MM.1S (cell line): Measurements from ENCODE around the gene POLD4.
A peak's percentile ranks its signal among the peaks of the same experiment; 100 is the strongest.

Experiments used
- DNase-seq: peaks from one replicate; pipeline ENCODE4 v3.0.0-alpha.2; 2015
- H2AFZ ChIP-seq: fragments of 300-600 bp; sonication (generic); 2 replicates; pipeline ENCODE4 v1.6.0; 2016; ENCODE audit warnings: antibody characterized with exemption, low read length
- H3F3A ChIP-seq: fragments of 300-600 bp; sonication (generic); 2 replicates; pipeline ENCODE4 v1.6.1; 2016; ENCODE audit warnings: mild to moderate bottlenecking, antibody characterized with exemption, low read length, moderate library complexity, mixed read lengths; ENCODE audit not compliant: insufficient read depth
- H3K27ac ChIP-seq: fragments of 300-600 bp; sonication (generic); 2 replicates; pipeline ENCODE4 v1.5.1; 2016; ENCODE audit warnings: mild to moderate bottlenecking, low read length
- H3K27me3 ChIP-seq: fragments of 300-600 bp; sonication (generic); replicated peaks from 2 replicates; pipeline ENCODE4 v1.6.0; 2016; ENCODE audit warnings: low read length; ENCODE audit not compliant: insufficient read depth
- H3K36me3 ChIP-seq: fragments of 300-600 bp; sonication (generic); replicated peaks from 2 replicates; pipeline ENCODE4 v1.6.1; 2016; ENCODE audit warnings: mild to moderate bottlenecking, low read length, mixed read lengths; ENCODE audit not compliant: insufficient read depth
- H3K4me1 ChIP-seq: fragments of 300-600 bp; sonication (generic); 2 replicates; pipeline ENCODE4 v1.6.1; 2016; ENCODE audit warnings: low read length, mixed read lengths
- H3K4me2 ChIP-seq: fragments of 300-600 bp; sonication (generic); 2 replicates; pipeline ENCODE4 v1.6.0; 2016; ENCODE audit warnings: low read depth, low read length
- H3K4me3 ChIP-seq: fragments of 300-600 bp; sonication (generic); 2 replicates; pipeline ENCODE4 v1.5.1; 2016; ENCODE audit warnings: low read length, mixed read lengths
- H3K79me2 ChIP-seq: fragments of 300-600 bp; sonication (generic); 2 replicates; pipeline ENCODE4 v1.6.1; 2016; ENCODE audit warnings: mixed run types, low read length, mixed read lengths
- H3K9ac ChIP-seq: fragments of 300-600 bp; sonication (generic); 2 replicates; pipeline ENCODE4 v1.6.1; 2016; ENCODE audit warnings: low read length, mixed read lengths
- H3K9me2 ChIP-seq: fragments of 300-600 bp; sonication (generic); replicated peaks from 2 replicates; pipeline ENCODE4 v1.6.1; 2016; ENCODE audit warnings: mild to moderate bottlenecking, low read length, mixed read lengths; ENCODE audit not compliant: insufficient read depth
- H3K9me3 ChIP-seq: fragments of 300-600 bp; sonication (generic); replicated peaks from 2 replicates; pipeline ENCODE4 v1.6.1; 2016; ENCODE audit warnings: mild to moderate bottlenecking, low read length, mixed read lengths; ENCODE audit not compliant: insufficient read depth
- H4K20me1 ChIP-seq: fragments of 300-600 bp; sonication (generic); 2 replicates; pipeline ENCODE4 v1.6.1; 2016; ENCODE audit warnings: mild to moderate bottlenecking, low read length, moderate library complexity, mixed read lengths; ENCODE audit not compliant: insufficient read depth
- EZH2 ChIP-seq: fragments of 300-600 bp; sonication (generic); optimal IDR thresholded peaks from 2 replicates; pipeline ENCODE3; 2017; ENCODE audit warnings: low read depth, mild to moderate bottlenecking, antibody characterized with exemption, low read length, mixed read lengths
- EZH2phosphoT487 ChIP-seq: fragments of 300-600 bp; sonication (generic); IDR thresholded peaks from 2 replicates; pipeline ENCODE4 v1.6.1; 2018; ENCODE audit warnings: antibody characterized with exemption, low read length
- TF ChIP-seq, protein P1 (sequence below): fragments of 300-600 bp; sonication (generic); IDR thresholded peaks from 2 replicates; pipeline ENCODE4 v1.5.1; 2016; ENCODE audit warnings: antibody characterized with exemption, low read length, mixed read lengths

The POLD4 gene

DNA sequence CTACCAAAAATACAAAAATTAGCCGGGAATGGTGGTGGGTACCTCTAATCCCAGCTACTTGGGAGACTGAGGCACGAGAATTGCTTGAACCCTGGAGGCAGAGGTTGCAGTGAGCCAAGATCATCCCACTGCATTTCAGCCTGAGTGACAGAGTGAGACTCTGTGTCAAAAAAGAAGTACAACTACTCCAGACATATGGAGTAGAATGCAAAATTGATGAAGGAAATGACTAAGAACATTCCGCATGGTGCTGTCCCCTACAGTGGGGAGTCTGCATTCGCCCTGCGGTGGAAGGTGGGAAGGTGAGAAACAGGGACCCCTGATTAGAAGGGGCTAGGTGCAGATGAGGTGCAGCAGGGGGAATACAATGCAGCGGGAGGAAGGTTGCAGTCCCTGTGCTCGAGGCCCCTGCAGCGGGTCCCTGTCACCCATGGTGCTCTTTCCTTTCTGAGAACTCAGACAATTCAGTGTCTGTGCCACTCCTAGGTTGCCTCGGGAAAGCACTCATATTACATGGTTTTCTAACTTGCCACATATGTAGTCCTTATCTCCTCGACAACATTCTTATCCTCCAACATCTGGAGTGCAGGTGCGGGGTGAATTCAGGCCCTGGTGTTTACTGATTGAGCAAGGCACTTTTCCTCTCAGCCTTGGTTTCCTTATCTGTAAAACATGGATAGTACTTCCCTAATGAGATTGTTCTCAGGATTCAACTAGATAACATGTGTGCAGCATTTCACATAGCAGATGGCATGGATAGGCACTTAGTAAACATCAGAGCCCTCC is 5.2 kb downstream of the POLD4 start:
- Histone ChIP-seq H3K27ac (no peak overlapping the region), H3K79me2 (peaks cover 8% of the 10 kb centered on the region; the same call in 1 of the 2 replicates), H2AFZ (no peak overlapping the region), H3K36me3 (no peaks in the 10 kb centered on the region), H3K4me1 (peaks cover 27% of the 10 kb centered on the region), H3F3A (peaks cover 17% of the 10 kb centered on the region), H3K27me3 (no peaks in the 10 kb centered on the region), H4K20me1 (no peaks in the 10 kb centered on the region), H3K4me3 (no peak overlapping the region), H3K9ac (no peak overlapping the region), H3K4me2 (no peak overlapping the region), H3K9me2 (no peaks in the 10 kb centered on the region), H3K9me3 (no peaks in the 10 kb centered on the region)
- TF ChIP-seq, protein P1, sequence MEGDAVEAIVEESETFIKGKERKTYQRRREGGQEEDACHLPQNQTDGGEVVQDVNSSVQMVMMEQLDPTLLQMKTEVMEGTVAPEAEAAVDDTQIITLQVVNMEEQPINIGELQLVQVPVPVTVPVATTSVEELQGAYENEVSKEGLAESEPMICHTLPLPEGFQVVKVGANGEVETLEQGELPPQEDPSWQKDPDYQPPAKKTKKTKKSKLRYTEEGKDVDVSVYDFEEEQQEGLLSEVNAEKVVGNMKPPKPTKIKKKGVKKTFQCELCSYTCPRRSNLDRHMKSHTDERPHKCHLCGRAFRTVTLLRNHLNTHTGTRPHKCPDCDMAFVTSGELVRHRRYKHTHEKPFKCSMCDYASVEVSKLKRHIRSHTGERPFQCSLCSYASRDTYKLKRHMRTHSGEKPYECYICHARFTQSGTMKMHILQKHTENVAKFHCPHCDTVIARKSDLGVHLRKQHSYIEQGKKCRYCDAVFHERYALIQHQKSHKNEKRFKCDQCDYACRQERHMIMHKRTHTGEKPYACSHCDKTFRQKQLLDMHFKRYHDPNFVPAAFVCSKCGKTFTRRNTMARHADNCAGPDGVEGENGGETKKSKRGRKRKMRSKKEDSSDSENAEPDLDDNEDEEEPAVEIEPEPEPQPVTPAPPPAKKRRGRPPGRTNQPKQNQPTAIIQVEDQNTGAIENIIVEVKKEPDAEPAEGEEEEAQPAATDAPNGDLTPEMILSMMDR = no peak
- TF ChIP-seq EZH2 (no peak), EZH2phosphoT487 (no peak)
- no peak for DNase-seq

DNA sequence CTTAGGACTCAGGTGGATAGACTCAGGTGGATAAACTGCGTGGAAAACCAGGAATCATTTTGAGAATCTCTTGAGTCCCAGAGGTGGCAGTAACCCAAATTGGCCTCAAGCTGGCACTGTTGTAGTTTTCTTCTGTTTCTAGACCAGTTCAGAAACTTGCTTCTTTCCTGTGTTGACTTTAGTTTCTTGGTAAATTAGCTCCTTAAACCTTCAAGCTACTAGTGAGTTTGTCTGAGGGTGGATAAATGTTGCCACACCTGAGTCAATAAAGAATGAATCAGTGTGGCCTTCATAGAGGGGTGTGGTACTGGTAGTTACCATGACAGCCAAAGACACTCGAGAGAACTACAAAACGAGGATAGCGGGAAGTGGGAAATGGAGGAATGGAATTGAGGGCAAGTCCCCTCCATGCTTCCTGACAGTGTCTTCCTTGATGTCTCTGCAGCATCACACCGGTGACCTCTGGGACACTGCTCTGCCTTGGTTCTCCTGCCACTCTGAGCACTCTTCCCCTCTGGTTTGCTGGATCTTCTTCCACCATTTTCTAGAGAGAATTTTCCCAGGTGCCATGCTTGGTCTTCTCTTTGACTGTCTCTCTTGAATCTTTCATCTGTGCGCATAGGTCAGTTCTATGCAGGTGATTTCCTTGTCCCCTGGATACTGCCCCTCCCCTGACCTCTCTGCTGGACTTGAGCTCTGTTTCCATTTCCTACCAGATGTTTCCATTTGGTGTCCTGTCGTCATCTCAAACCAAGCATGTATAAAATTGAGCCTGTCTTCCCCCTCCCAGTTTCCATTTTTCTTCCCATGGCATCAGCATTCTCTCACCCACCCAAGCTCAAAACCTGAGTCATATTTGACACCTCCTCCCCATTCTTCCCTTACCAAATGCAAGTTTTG is 7.2 kb downstream of the POLD4 start:
- Histone ChIP-seq H3K27ac (no peak overlapping the region), H3K79me2 (no peaks in the 10 kb centered on the region), H3K9me3 (no peaks in the 10 kb centered on the region), H3K36me3 (no peaks in the 10 kb centered on the region), H3K27me3 (no peaks in the 10 kb centered on the region), H3F3A (peaks cover 4% of the 10 kb centered on the region; the same call in 1 of the 2 replicates), H3K4me2 (no peak overlapping the region), H3K9ac (no peak overlapping the region), H4K20me1 (no peaks in the 10 kb centered on the region), H3K4me1 (peaks cover 21% of the 10 kb centered on the region), H3K9me2 (no peaks in the 10 kb centered on the region), H2AFZ (no peak overlapping the region), H3K4me3 (no peak overlapping the region)
- TF ChIP-seq EZH2 (no peak), EZH2phosphoT487 (no peak)
- TF ChIP-seq, protein P1 = peak; percentile 94
- peak; percentile 49 for DNase-seq

- H4K20me1 ChIP-seq = no peaks in the 10 kb centered on the region
- H3K9me2 ChIP-seq = no peaks in the 10 kb centered on the region
- no peaks in the 10 kb centered on the region for H3K9me3 ChIP-seq
- no peak overlapping the region for H3K27ac ChIP-seq
- H3K9ac ChIP-seq = no peak overlapping the region
- H3K79me2 ChIP-seq = no peaks in the 10 kb centered on the region
- no peaks in the 10 kb centered on the region for H3K27me3 ChIP-seq
- H3K36me3 ChIP-seq = no peaks in the 10 kb centered on the region
- no peak overlapping the region for H2AFZ ChIP-seq
- peaks cover 21% of the 10 kb centered on the region for H3K4me1 ChIP-seq
- peaks cover 4% of the 10 kb centered on the region; the same call in 1 of the 2 replicates for H3F3A ChIP-seq
- TF ChIP-seq, protein P1 = no peak
- TF ChIP-seq EZH2 (no peak), EZH2phosphoT487 (no peak)
- DNase-seq = no peak
- no peak overlapping the region for H3K4me2 ChIP-seq
- H3K4me3 ChIP-seq = no peak overlapping the region
Observed at GRCh38 chr11:67345247-67345919, 8.0 kb downstream of the POLD4 start.
